ENCODE results near the gene ISL2. TPM values are rescaled to one million over a fixed set of nuclear protein-coding genes. Genes with fewer than 3 reads are reported as not detected.

Gene ISL2
- total and polyA plus RNA-seq, 2 of the 13 experiments (the other 11 are each of a cell fraction or from before 2014, with no cell fraction given): 4.3 to 5.1 TPM

GRCh38 chr15:76311100-76311953 is 25.2 kb upstream of the ISL2 start, which contains the start of gene ETFA (continued):
- TF ChIP-seq REST (IDR thresholded peaks at IDR 0.05; ENCODE audit: borderline replicate concordance in 1 of 2, low read depth in 1 of 2, low read length in 2 of 2): peak in 1 of 2 experiments; percentile 68; a peak in 1 of 4 replicates
- peak in 1 of 2 experiments; percentile 60; a peak in 2 of 4 replicates for TF ChIP-seq ATF4 (CRISPR knock-in tag; IDR thresholded peaks at IDR 0.05)
- TF ChIP-seq IKZF4 (CRISPR knock-in tag; IDR thresholded peaks at IDR 0.05; ENCODE audit: borderline replicate concordance, low read depth, not compliant biosample characterization): peak; percentile 53
- peak; percentile 43; the same call in 1 of the 2 replicates for TF ChIP-seq ZNF83 (CRISPR knock-in tag; IDR thresholded peaks at IDR 0.05; ENCODE audit: borderline replicate concordance)
- TF ChIP-seq ISL2 (CRISPR knock-in tag; IDR thresholded peaks at IDR 0.05): 0 out of 2 replicates have a peak, but pooled peaks have one; percentile 34
- TF ChIP-seq CENPT (CRISPR knock-in tag; IDR thresholded peaks at IDR 0.05; ENCODE audit: low read depth): no peak
- peak; percentile 98 for TF ChIP-seq RBFOX2 (IDR thresholded peaks at IDR 0.05; ENCODE audit: low read depth, low read length)
- no peak for TF ChIP-seq RFX3 (CRISPR knock-in tag; IDR thresholded peaks at IDR 0.05)
- no peak; the same call in 1 of the 2 replicates for TF ChIP-seq BATF2 (CRISPR knock-in tag; IDR thresholded peaks at IDR 0.05)
- no peak for TF ChIP-seq ZNF597 (CRISPR knock-in tag; IDR thresholded peaks at IDR 0.05)
- TF ChIP-seq ARID5B (CRISPR knock-in tag; IDR thresholded peaks at IDR 0.05): peak; percentile 75
- TF ChIP-seq IRF2 (CRISPR knock-in tag; IDR thresholded peaks at IDR 0.05): peak; percentile 88
- 0 out of 2 replicates have a peak, but pooled peaks have one; percentile 68 for TF ChIP-seq ZNF691 (CRISPR knock-in tag; IDR thresholded peaks at IDR 0.05; ENCODE audit: borderline replicate concordance, low read depth)
- TF ChIP-seq TOE1 (CRISPR knock-in tag; IDR thresholded peaks at IDR 0.05): 0 out of 2 replicates have a peak, but pooled peaks have one; percentile 24
- TF ChIP-seq SRF (IDR thresholded peaks at IDR 0.05; ENCODE audit: low read depth, low read length): no peak
